Thoracic aorta (tissue), 2 donors: Measurements from ENCODE around the gene HOXA6. TPM values are rescaled to one million over a fixed set of nuclear protein-coding genes. Genes with fewer than 3 reads are reported as not detected.

Source experiments
- ATAC-seq: fragments of 150-250 bp; one replicate; pipeline ENCODE4 v1.8.0; 2017; ENCODE audit warnings: low read depth; ENCODE audit not compliant: insufficient number of reproducible peaks, low FRiP score
- DNase-seq: peaks from one replicate; pipeline ENCODE4 v3.0.0-alpha.2; 2020; ENCODE audit warnings: low spot score
- H3K27ac ChIP-seq, 2 donors: fragments of 200-600 bp; sonication (generic); 1 replicate in 1 of 2; 2 replicates in 1 of 2; pipeline ENCODE4 v1.5.1; 2016; ENCODE audit warnings: mild to moderate bottlenecking in 2 of 2, moderate library complexity in 2 of 2
- H3K27me3 ChIP-seq: fragments of 200-600 bp; sonication (generic); replicated peaks from 2 replicates; pipeline ENCODE4 v1.6.0; 2016; ENCODE audit warnings: mild to moderate bottlenecking; ENCODE audit not compliant: insufficient read depth
- H3K36me3 ChIP-seq: fragments of 200-600 bp; sonication (generic); one replicate; pipeline ENCODE4 v1.5.1; 2016
- H3K4me1 ChIP-seq, 2 donors: fragments of 200-600 bp; sonication (generic); 1 replicate in 1 of 2; 2 replicates in 1 of 2; pipeline versions ENCODE4 v1.5.1 to v1.6.0; 2016; ENCODE audit warnings: low read depth in 2 of 2, mild to moderate bottlenecking in 1 of 2; ENCODE audit not compliant: control insufficient read depth in 1 of 2
- H3K4me3 ChIP-seq: fragments of 200-600 bp; sonication (generic); 2 replicates; pipeline ENCODE4 v1.5.1; 2016; ENCODE audit warnings: mild to moderate bottlenecking
- H3K9me3 ChIP-seq: fragments of 200-600 bp; sonication (generic); 2 replicates; pipeline ENCODE4 v1.5.1; 2016
- total RNA-seq, 2 donors: library from RNA; depleted of rRNA; stranded (reverse); fragments of >200 nt; gene quantifications; one replicate each; pipeline versions ENCODE4 v1.1.0 to v1.2.3, GENCODE V29; 2016
- TF ChIP-seq, protein P1 (sequence below): fragments of 200-600 bp; sonication (generic); IDR thresholded peaks from one replicate; pipeline ENCODE4 v1.5.1; 2019; ENCODE audit warnings: antibody characterized with exemption

Gene HOXA6
- total RNA-seq, 2 donors from 2014 or later = not detected

DNA sequence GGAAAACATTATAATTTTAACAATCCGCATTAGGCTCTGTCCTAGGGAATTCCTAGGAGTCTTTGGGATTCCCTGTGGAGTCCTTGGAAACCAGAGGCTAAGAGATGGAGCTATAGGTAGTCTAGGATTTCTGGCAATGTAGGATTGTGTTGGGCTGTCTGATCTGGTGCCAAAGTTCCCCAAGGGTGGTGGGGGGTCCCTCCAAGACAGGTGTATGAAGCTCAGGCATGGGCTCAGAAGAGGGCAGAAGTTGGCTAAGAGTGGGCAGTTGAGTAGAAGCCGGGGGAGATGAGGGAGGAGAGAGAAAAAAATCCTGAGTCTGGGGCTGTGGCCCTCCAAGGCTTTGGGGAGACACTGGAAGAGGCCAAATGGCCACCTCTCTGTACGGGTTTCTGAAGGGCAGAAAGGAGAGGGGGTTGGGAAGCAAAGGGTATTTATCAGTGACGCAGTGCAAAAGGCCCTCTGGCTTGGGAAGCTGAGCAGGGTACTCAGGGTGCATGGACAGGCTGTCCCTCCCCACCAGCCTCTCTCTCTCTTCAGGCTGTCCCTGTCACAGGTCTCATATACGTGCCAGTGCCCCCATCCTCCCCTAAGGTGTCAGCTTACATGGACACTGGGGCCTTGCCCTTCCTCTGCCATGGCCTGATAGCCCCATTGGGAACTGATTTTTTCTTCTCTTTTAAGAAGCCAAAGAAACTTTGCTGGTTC lies 929 bp downstream of the HOXA6 start:
- Histone ChIP-seq H3K4me1 (peaks cover 5 to 41% of the 10 kb centered on the region in 2 donors), H3K9me3 (no peaks in the 10 kb centered on the region), H3K27me3 (no peaks in the 10 kb centered on the region), H3K27ac (peak overlapping the region; percentile 64 to 89), H3K4me3 (peak overlapping the region; percentile 71), H3K36me3 (peaks cover 8% of the 10 kb centered on the region)
- DNase-seq = no peak
- ATAC-seq = no peak
- TF ChIP-seq, protein P1, sequence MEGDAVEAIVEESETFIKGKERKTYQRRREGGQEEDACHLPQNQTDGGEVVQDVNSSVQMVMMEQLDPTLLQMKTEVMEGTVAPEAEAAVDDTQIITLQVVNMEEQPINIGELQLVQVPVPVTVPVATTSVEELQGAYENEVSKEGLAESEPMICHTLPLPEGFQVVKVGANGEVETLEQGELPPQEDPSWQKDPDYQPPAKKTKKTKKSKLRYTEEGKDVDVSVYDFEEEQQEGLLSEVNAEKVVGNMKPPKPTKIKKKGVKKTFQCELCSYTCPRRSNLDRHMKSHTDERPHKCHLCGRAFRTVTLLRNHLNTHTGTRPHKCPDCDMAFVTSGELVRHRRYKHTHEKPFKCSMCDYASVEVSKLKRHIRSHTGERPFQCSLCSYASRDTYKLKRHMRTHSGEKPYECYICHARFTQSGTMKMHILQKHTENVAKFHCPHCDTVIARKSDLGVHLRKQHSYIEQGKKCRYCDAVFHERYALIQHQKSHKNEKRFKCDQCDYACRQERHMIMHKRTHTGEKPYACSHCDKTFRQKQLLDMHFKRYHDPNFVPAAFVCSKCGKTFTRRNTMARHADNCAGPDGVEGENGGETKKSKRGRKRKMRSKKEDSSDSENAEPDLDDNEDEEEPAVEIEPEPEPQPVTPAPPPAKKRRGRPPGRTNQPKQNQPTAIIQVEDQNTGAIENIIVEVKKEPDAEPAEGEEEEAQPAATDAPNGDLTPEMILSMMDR = no peak

DNA sequence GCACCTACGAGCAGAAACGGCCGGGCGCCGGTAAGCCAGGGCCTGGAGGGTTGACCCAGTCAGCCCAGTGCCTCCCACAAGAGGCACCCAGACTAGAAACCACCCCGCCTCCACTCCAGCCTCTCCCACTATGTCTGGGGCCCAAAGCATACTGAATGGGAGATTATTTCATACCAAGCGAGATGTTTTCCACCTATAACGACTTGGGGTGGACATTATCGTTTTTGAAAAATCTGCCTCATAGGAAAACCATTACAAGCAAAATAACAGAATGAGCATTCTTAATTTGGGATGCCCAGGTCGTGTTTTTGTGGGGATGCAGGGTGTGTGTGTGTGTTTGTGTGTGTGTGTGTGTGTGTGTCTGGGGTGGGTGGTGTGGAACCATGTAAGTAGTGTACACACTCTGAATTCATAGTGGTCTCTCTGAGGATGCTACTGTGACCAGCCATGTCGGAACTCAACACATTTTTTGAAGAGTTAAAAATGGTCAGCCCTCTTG lies 1.6 kb downstream of the HOXA6 start:
- Histone ChIP-seq H3K27me3 (no peaks in the 10 kb centered on the region), H3K4me1 (peaks cover 5 to 46% of the 10 kb centered on the region in 2 donors), H3K27ac (no peak overlapping the region), H3K9me3 (no peaks in the 10 kb centered on the region), H3K36me3 (peaks cover 8% of the 10 kb centered on the region), H3K4me3 (no peak overlapping the region)
- TF ChIP-seq, protein P1 = no peak
- ATAC-seq (no peak), DNase-seq (no peak)

DNA sequence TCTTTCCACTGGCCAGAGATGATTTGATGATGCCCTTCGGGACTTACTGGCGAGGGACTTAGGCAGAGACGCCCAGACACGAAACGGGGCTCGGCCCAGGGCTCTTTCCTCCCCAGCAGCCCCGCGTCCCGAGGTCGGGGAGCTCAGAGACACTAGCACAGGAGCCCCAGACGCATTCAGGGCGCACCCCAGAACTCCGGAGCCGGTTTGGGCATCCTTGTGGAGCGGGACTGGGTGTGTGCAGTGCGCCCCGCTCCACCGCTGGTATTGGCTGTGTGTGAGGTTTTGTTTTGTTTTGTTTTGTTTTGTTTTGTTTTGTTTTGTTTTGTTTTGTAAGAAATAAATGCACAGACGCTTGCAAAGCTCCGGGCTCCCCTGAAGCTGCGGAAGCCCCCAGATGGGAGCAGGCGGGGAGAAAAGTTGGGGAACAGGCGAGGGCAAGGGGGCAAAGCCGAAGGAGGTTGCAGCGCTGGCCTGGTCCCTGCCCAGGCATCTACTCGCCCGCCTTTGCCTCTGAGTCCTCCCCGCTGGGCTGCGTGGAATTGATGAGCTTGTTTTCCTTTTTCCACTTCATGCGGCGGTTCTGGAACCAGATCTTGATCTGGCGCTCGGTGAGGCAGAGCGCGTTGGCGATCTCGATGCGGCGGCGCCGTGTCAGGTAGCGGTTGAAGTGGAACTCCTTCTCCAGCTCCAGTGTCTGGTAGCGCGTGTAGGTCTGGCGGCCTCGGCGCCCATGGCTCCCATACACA lies 2.2 kb downstream of the HOXA6 start:
- no peak for DNase-seq
- no peak for ATAC-seq
- no peak overlapping the region for H3K4me3 ChIP-seq

DNA sequence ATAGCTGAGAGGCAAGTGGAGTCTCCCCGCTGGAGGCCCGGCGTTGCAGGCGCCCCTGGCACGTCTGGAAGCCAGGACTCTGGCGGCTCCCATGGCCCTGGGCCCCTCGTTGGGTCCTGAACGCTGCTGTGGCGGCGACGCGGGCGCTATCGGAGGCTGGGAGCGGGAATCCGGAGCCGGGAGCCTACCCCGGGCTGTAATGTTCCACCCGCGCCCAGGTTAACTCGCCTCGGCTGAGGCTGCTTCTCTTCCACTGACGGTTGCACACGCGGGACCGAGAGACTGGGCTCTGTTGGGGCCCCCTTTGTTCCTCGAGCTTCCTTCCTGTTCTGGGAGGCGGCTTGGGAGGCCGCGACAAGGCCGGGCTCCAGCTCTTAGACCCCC lies 2.8 kb downstream of the HOXA6 start:
- peak overlapping the region in 1 of 2 donors; percentile 54 for H3K27ac ChIP-seq
- no peaks in the 10 kb centered on the region for H3K27me3 ChIP-seq
- DNase-seq (no peak), ATAC-seq (no peak)
- peaks cover 11% of the 10 kb centered on the region for H3K36me3 ChIP-seq
- H3K9me3 ChIP-seq = no peaks in the 10 kb centered on the region
- H3K4me1 ChIP-seq = peaks cover 5 to 48% of the 10 kb centered on the region in 2 donors
- TF ChIP-seq, protein P1 = no peak
- no peak overlapping the region for H3K4me3 ChIP-seq

More for the DNA sequence above, 2.2 kb downstream of the HOXA6 start:
- Histone ChIP-seq H3K27me3 (no peaks in the 10 kb centered on the region), H3K27ac (peak overlapping the region in 1 of 2 donors; percentile 54), H3K4me1 (peaks cover 5 to 48% of the 10 kb centered on the region in 2 donors), H3K36me3 (peaks cover 11% of the 10 kb centered on the region), H3K9me3 (no peaks in the 10 kb centered on the region)
- TF ChIP-seq, protein P1 = no peak
